Effector memory CD4-positive, alpha-beta T cell (primary cell): ENCODE results near the gene IER5L.
"Not testable (repeated sequence)": the region's sequence is repeated elsewhere in the genome, so short reads cannot be mapped to it uniquely, and the experiment has no call there.

Experiments used
- DNase-seq, 3 donors: peaks; one replicate each; pipeline ENCODE4 v3.0.0-alpha.2; 2020
- H3K27ac ChIP-seq: 2 replicates; pipeline ENCODE4 v1.7.0; 2013; ENCODE audit warnings: mild to moderate bottlenecking, low read length, moderate library complexity; ENCODE audit not compliant: insufficient read depth, poor library complexity, severe bottlenecking
- H3K27me3 ChIP-seq: replicated peaks from 2 replicates; pipeline ENCODE4 v1.7.0; 2013; ENCODE audit warnings: mild to moderate bottlenecking, low read length; ENCODE audit not compliant: insufficient read depth, control insufficient read depth, poor library complexity, severe bottlenecking
- H3K36me3 ChIP-seq: 2 replicates; pipeline ENCODE4 v1.7.0; 2013; ENCODE audit warnings: mild to moderate bottlenecking, low read length, moderate library complexity; ENCODE audit not compliant: control insufficient read depth, insufficient read depth
- H3K4me1 ChIP-seq: 2 replicates; pipeline ENCODE4 v1.7.0; 2013; ENCODE audit warnings: low read length, mild to moderate bottlenecking; ENCODE audit not compliant: control insufficient read depth, insufficient read depth, poor library complexity, severe bottlenecking
- H3K4me3 ChIP-seq: 2 replicates; pipeline ENCODE4 v1.7.0; 2013; ENCODE audit warnings: low read length, low read depth, mild to moderate bottlenecking; ENCODE audit not compliant: insufficient read depth, poor library complexity, severe bottlenecking
- H3K9me3 ChIP-seq: 2 replicates; pipeline ENCODE4 v1.7.0; 2013; ENCODE audit warnings: mild to moderate bottlenecking, low read length, moderate library complexity; ENCODE audit not compliant: control insufficient read depth

Gene IER5L

GRCh38 chr9:129164246-129164930 lies 13.7 kb downstream of the IER5L start:
- H3K4me3 ChIP-seq, result no peak overlapping the region
- no peaks in the 10 kb centered on the region for H3K36me3 ChIP-seq
- no peaks in the 10 kb centered on the region for H3K27me3 ChIP-seq
- H3K27ac ChIP-seq, result no peak overlapping the region
- DNase-seq, result no peak
- peaks cover 9% of the 10 kb centered on the region for H3K4me1 ChIP-seq
- no peaks in the 10 kb centered on the region for H3K9me3 ChIP-seq

- H3K27me3 ChIP-seq, result no peaks in the 10 kb centered on the region
- H3K27ac ChIP-seq, result no peak overlapping the region
- H3K9me3 ChIP-seq, result no peaks in the 10 kb centered on the region
- peaks cover 9% of the 10 kb centered on the region for H3K4me1 ChIP-seq
- no peaks in the 10 kb centered on the region for H3K36me3 ChIP-seq
- H3K4me3 ChIP-seq, result no peak overlapping the region
- no peak for DNase-seq
Observed at GRCh38 chr9:129163753-129164152, 14.3 kb downstream of the IER5L start.

DNA sequence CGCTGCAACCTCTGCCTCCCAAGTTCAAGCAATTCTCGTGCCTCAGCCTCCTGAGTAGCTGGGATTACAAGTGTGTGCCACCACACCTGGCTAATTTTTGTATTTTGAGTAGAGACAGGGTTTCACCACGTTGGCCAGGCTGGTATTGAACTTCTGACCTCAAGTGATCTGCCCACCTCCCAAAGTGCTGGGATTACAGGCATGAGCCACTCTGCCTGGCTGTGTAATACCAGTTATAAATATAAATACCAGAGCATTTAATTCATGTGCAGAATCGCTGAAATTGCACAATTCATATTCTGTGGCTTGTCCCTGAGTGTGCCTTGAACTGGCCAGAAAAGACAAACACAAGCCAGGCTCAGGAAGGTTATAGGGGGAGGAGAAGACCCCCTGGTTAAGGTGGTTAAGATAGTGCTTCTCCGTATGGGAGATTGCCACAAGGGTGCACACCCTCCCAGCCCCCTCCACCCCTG lies 14.8 kb downstream of the IER5L start:
- not testable (repeated sequence) for H3K4me1 ChIP-seq, H3K9me3 ChIP-seq, H3K27ac ChIP-seq, H3K4me3 ChIP-seq, DNase-seq, H3K36me3 ChIP-seq, H3K27me3 ChIP-seq

- Histone ChIP-seq H3K27me3 (no peaks in the 10 kb centered on the region), H3K9me3 (no peaks in the 10 kb centered on the region), H3K36me3 (no peaks in the 10 kb centered on the region), H3K4me3 (no peak overlapping the region), H3K27ac (no peak overlapping the region), H3K4me1 (peaks cover 9% of the 10 kb centered on the region)
- DNase-seq, result no peak
Observed at GRCh38 chr9:129162497-129163197, 15.4 kb downstream of the IER5L start.

- H3K4me1 ChIP-seq, result no peaks in the 10 kb centered on the region
Observed at GRCh38 chr9:129161534-129161837, 16.6 kb downstream of the IER5L start.

DNA sequence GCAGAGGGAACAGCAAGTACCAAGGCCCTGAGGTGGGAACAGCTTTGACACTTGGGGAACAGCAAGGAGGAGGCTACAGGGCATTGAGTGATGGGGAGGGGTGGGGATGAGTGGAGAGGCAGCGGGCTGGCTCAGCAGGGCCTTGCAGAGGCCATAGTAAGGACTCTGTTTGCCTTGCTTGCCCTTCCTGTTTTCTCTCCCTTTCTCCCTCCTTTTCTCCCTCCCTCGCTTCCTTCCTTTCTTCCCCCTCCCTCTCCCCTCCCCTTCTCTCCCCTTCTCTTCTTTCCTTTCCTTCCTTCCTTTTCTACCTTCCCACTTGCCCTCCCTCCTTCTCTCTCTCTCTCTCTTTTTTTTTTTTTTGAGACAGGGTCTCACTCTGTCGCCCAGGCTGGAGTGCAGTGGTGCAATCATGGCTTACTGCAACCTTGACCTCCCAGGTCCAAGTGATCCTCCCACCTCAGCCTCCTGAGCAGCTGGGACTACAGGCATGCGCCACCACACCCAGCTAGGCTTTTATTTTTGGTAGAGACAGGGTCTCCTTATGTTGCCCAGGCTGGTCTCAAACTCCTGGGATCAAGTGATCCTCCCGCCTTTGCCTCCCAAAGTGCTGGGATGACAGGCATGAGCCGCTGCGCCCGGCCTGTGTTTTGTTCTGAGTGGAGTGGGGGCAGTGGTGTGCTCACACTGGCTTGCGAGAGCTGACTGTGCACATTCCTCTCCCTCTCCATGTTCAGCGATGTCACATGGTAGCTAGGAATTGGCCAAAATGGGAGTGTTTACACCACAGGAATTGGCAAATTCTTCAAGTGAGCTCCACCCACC lies 17.1 kb downstream of the IER5L start:
- no peak for DNase-seq

More at GRCh38 chr9:129161534-129161837, 16.6 kb downstream of the IER5L start:
- Histone ChIP-seq H3K4me3 (no peak overlapping the region), H3K36me3 (no peaks in the 10 kb centered on the region), H3K9me3 (no peaks in the 10 kb centered on the region), H3K27ac (no peak overlapping the region), H3K27me3 (no peaks in the 10 kb centered on the region)
- no peak for DNase-seq

GRCh38 chr9:129156163-129156562 lies 21.9 kb downstream of the IER5L start:
- Histone ChIP-seq H3K4me3 (no peak overlapping the region), H3K9me3 (no peaks in the 10 kb centered on the region), H3K27ac (no peak overlapping the region), H3K4me1 (no peaks in the 10 kb centered on the region), H3K27me3 (no peaks in the 10 kb centered on the region), H3K36me3 (no peaks in the 10 kb centered on the region)
- DNase-seq, result no peak

More for the DNA sequence above, 17.1 kb downstream of the IER5L start:
- no peak overlapping the region for H3K27ac ChIP-seq
- no peak overlapping the region for H3K4me3 ChIP-seq
- no peaks in the 10 kb centered on the region for H3K4me1 ChIP-seq
- H3K27me3 ChIP-seq, result no peaks in the 10 kb centered on the region
- H3K9me3 ChIP-seq, result no peaks in the 10 kb centered on the region
- no peaks in the 10 kb centered on the region for H3K36me3 ChIP-seq

GRCh38 chr9:129154866-129155477 lies 23.1 kb downstream of the IER5L start:
- Histone ChIP-seq H3K9me3 (no peaks in the 10 kb centered on the region), H3K27ac (no peak overlapping the region), H3K36me3 (no peaks in the 10 kb centered on the region), H3K4me1 (no peaks in the 10 kb centered on the region), H3K4me3 (no peak overlapping the region), H3K27me3 (no peaks in the 10 kb centered on the region)
- no peak for DNase-seq

DNA sequence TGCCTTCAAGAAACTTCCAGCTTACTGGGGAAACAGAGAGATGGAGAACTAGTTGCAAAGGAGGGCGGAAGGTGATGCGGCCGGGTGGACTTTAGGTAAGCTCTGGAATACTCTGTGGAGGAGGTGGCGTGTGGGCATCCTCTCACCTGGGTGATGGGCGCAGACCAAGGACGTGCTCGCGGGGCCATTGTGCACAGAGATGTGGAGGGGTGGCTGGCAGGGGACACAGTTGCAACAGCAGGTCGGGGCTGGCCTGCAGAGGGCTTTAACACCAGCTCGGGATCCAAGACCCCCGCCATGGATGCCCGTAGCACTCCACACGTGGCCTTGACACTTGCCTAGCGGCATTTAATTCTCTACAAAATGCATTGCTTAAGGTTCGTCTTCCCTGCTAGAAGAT lies 26.6 kb downstream of the IER5L start:
- H3K27me3 ChIP-seq, result no peaks in the 10 kb centered on the region
- no peak overlapping the region for H3K4me3 ChIP-seq
- peak overlapping the region; percentile 13 for H3K27ac ChIP-seq
- no peaks in the 10 kb centered on the region for H3K4me1 ChIP-seq
- peaks cover 7% of the 10 kb centered on the region for H3K36me3 ChIP-seq
- H3K9me3 ChIP-seq, result no peaks in the 10 kb centered on the region
- no peak for DNase-seq
